ENCODE measurements around the gene HUNK.

The HUNK gene

GRCh38 chr21:31991356-31992331, 118.8 kb downstream of the HUNK start:
- TF ChIP-seq CSRNP3 (CRISPR knock-in tag; IDR thresholded peaks at IDR 0.05) (no peak), CSDC2 (CRISPR knock-in tag; IDR thresholded peaks at IDR 0.05) (no peak), OSR1 (CRISPR knock-in tag; IDR thresholded peaks at IDR 0.05) (no peak), ARNTL (CRISPR knock-in tag; IDR thresholded peaks at IDR 0.05; ENCODE audit: borderline replicate concordance, low read depth) (no peak), ZNF8 (CRISPR knock-in tag; IDR thresholded peaks at IDR 0.05) (no peak), ZFP30 (CRISPR knock-in tag; IDR thresholded peaks at IDR 0.05) (no peak), TSHZ2 (CRISPR knock-in tag; IDR thresholded peaks at IDR 0.05) (no peak), TOX (CRISPR knock-in tag; IDR thresholded peaks at IDR 0.05; ENCODE audit: borderline replicate concordance) (no peak), PPARA (CRISPR knock-in tag; IDR thresholded peaks at IDR 0.05; ENCODE audit: borderline replicate concordance) (no peak), RARB (CRISPR knock-in tag; IDR thresholded peaks at IDR 0.05) (no peak), ZNF565 (CRISPR knock-in tag; conservative IDR thresholded peaks at IDR 0.05; ENCODE audit: low read depth) (no peak)
- ATAC-seq, result no peak

GRCh38 chr21:31992391-31992790, 119.6 kb downstream of the HUNK start:
- no peak for TF ChIP-seq RARB (CRISPR knock-in tag; IDR thresholded peaks at IDR 0.05)
- no peak for TF ChIP-seq GLIS3 (CRISPR knock-in tag; IDR thresholded peaks at IDR 0.05)
- TF ChIP-seq ISL1 (CRISPR knock-in tag; IDR thresholded peaks at IDR 0.05), result no peak
- TF ChIP-seq ARNTL (CRISPR knock-in tag; IDR thresholded peaks at IDR 0.05; ENCODE audit: borderline replicate concordance, low read depth), result no peak
- ATAC-seq, result no peak

- TF ChIP-seq OSR1 (CRISPR knock-in tag; IDR thresholded peaks at IDR 0.05), result no peak
- TF ChIP-seq CSDC2 (CRISPR knock-in tag; IDR thresholded peaks at IDR 0.05), result no peak
- no peak for TF ChIP-seq ZNF8 (CRISPR knock-in tag; IDR thresholded peaks at IDR 0.05)
- no peak for TF ChIP-seq PATZ1 (CRISPR knock-in tag; IDR thresholded peaks at IDR 0.05; ENCODE audit: borderline replicate concordance)
- TF ChIP-seq ARNTL (CRISPR knock-in tag; IDR thresholded peaks at IDR 0.05; ENCODE audit: borderline replicate concordance, low read depth), result no peak
- TF ChIP-seq TOX (CRISPR knock-in tag; IDR thresholded peaks at IDR 0.05; ENCODE audit: borderline replicate concordance), result no peak
- TF ChIP-seq TSHZ2 (CRISPR knock-in tag; IDR thresholded peaks at IDR 0.05), result no peak
- TF ChIP-seq CSRNP3 (CRISPR knock-in tag; IDR thresholded peaks at IDR 0.05), result no peak
- TF ChIP-seq ZNF565 (CRISPR knock-in tag; conservative IDR thresholded peaks at IDR 0.05; ENCODE audit: low read depth), result no peak
- TF ChIP-seq ISL1 (CRISPR knock-in tag; IDR thresholded peaks at IDR 0.05), result no peak
- no peak for TF ChIP-seq SNAI2 (CRISPR knock-in tag; IDR thresholded peaks at IDR 0.05)
- TF ChIP-seq TCF4 (CRISPR knock-in tag; IDR thresholded peaks at IDR 0.05; ENCODE audit: borderline replicate concordance), result no peak
- no peak for TF ChIP-seq GLIS3 (CRISPR knock-in tag; IDR thresholded peaks at IDR 0.05)
- no peak for TF ChIP-seq POU6F1 (CRISPR knock-in tag; IDR thresholded peaks at IDR 0.05; ENCODE audit: borderline replicate concordance, low read depth)
- no peak for TF ChIP-seq ESRRG (CRISPR knock-in tag; IDR thresholded peaks at IDR 0.05)
- no peak for TF ChIP-seq ZNF70 (CRISPR knock-in tag; IDR thresholded peaks at IDR 0.05)
- TF ChIP-seq PPARA (CRISPR knock-in tag; IDR thresholded peaks at IDR 0.05; ENCODE audit: borderline replicate concordance), result no peak
- TF ChIP-seq ZFP30 (CRISPR knock-in tag; IDR thresholded peaks at IDR 0.05), result no peak
- ATAC-seq, result no peak
These were observed 121.3 kb downstream of the HUNK start for GRCh38 chr21:31993826-31994825.

All from SK-N-SH treated with all-trans-retinoic acid at 6 μM for 48 hours (cell line).